ENCODE results near the gene MSANTD2. TPM values are rescaled to one million over a fixed set of nuclear protein-coding genes. Genes with fewer than 3 reads are reported as not detected.

The MSANTD2 gene
- total RNA-seq, 2 experiments from 2014 or later = 6.1 to 6.4 TPM

- CTCF ChIA-PET = interaction anchor here (1.1 to 8.3 kb wide), 2 partner anchors 19 to 113 kb away, joined by 3 to 107 read pairs; partner anchors contain the start of gene ESAM
- intact Hi-C loops (cut with micrococcal nuclease) = no loop called here
- peaks cover 16% of the 10 kb centered on the region for H3K4me1 Mint-ChIP-seq (ENCODE audit: low read depth)
Observed at GRCh38 chr11:124743050-124743449, 57.2 kb downstream of the MSANTD2 start.

DNA sequence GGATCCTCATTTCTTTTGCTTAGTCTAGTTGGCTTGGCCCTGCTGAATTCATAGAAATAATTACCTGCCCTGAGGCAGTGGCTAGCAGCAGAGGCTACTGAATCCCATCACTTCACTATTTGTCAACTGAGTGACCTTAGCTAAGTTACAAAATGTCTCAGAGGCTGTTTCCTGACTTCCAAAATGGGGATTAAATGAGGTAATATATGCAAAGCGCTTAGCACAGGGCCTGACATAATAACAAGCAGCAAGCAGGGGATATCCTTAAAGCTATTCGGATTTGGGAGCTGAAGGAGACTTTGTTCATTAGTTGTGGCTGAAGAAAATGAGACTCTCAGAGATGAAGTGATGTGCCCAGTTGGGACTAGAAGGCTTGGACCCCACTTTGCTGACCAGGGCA is 57.7 kb downstream of the MSANTD2 start:
- POLR2A ChIA-PET = no interaction called here
- no peaks in the 10 kb centered on the region for H3K9me3 Mint-ChIP-seq
- H3K27ac Mint-ChIP-seq = no peak overlapping the region
- CTCF ChIA-PET = interaction anchor here (0.6 to 8.3 kb wide), 3 partner anchors 19 to 113 kb away, joined by 3 to 107 read pairs (median 3); partner anchors contain the start of gene ESAM
- H3K36me3 Mint-ChIP-seq = peaks cover 1% of the 10 kb centered on the region
- intact Hi-C loops (cut with micrococcal nuclease) = no loop called here
- DNase-seq = no peak
- peaks cover 3% of the 10 kb centered on the region for H3K27me3 Mint-ChIP-seq
- H3K4me3 Mint-ChIP-seq = no peak overlapping the region
- peaks cover 16% of the 10 kb centered on the region for H3K4me1 Mint-ChIP-seq (ENCODE audit: low read depth)

More at GRCh38 chr11:124743050-124743449, 57.2 kb downstream of the MSANTD2 start:
- Mint-ChIP-seq H3K36me3 (peaks cover 1% of the 10 kb centered on the region), H3K4me3 (no peak overlapping the region), H3K27ac (no peak overlapping the region), H3K27me3 (peaks cover 3% of the 10 kb centered on the region), H3K9me3 (no peaks in the 10 kb centered on the region)
- DNase-seq = no peak
- POLR2A ChIA-PET = no interaction called here

DNA sequence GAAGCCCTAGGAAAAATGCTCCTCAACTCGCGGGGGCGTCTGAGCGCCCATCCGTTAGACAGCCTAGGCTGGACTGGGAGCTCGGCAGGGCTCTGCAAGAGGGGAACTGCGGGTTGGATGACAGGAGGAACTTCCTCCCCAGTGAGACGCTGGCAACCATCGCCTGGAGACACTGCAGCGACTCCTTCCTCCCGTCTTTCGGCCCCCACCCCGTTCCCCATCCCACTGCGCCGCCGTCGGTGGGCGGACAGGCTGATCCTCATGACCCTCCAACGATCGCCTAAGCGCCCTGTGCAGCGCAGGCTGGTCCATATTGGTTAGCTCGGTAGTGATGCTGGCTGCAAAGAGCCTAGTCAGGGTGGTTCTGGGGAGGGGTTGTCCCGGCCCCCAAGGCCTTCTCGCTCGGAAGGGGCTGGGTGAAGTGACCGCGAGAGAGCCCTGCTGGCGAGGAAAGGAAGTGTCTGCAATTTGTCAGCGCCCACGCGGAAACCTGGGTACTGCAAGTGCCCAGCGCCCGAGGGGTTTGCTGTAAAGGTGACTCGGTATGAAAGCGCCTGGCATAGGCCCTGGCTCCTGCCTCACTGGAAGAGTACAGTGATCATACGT is 59.8 kb downstream of the MSANTD2 start:
- ChIA-PET POLR2A (interaction anchor here (1.6 kb wide), 1 partner anchor 66 kb away, joined by 3 read pairs; no protein-coding TSS in a partner anchor), CTCF (interaction anchor here (0.6 to 2.0 kb wide), 8 partner anchors 15 to 136 kb away, joined by 3 to 7 read pairs (median 4); partner anchors contain the start of gene TBRG1)
- DNase-seq = peak; percentile 82
- intact Hi-C loops (cut with micrococcal nuclease) = loop anchor here (1.0 kb wide), 4 partner anchors 23 to 71 kb away; partner anchors contain the start of genes MSANTD2, SIAE and SPA17
- Mint-ChIP-seq H3K27me3 (peaks cover 3% of the 10 kb centered on the region), H3K9me3 (no peaks in the 10 kb centered on the region), H3K27ac (no peak overlapping the region), H3K36me3 (peaks cover 1% of the 10 kb centered on the region), H3K4me3 (peak overlapping the region; percentile 79), H3K4me1 (ENCODE audit: low read depth) (peaks cover 13% of the 10 kb centered on the region)

DNA sequence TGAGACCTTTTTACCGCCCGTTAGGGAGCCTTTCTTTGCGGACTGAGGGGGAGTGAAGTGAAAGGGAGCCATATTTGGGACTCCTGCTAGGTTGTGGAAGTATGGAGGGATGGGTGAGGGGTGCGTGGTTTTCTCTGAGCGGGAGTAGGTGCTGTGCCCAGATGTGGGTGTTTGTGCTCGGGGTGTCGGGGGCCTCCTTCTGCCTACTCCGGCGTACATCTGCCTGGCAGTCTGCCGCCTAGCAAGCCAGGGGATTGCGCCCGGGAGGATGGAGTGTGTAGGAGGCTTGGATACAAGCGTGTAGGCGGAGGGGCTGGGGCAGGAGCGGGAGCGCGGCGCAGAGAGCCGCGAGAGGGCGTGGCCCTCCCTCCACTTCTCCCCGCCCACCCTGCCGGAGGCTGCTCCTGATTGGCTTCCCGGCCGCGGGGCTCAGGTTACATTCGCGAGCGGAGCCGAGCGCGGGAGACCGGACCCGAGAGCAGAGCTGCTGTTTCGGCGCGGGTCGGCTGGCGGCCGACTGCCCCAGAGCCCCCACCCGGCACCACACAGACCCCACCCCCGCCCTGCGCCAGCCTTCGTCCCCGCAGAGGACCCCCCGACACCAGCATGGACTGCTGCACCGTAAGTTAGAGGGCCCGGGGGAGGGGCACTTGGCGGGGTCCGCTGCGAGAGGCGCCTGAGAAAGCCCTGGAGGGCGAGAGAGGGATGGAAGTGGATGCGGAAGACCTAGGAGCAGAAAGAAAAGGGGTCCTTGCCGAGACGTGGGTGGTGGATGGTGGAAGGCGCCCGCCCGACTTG is 60.5 kb downstream of the MSANTD2 start, which contains the start of gene NRGN:
NRGN (plus strand) TSS at position 464 of the 798 bp plus-strand sequence; CDS start at position 607, 143 bp downstream.
- Mint-ChIP-seq H3K27me3 (peaks cover 3% of the 10 kb centered on the region), H3K4me1 (ENCODE audit: low read depth) (peaks cover 10% of the 10 kb centered on the region), H3K36me3 (no peaks in the 10 kb centered on the region), H3K9me3 (no peaks in the 10 kb centered on the region), H3K27ac (no peak within 1 kb of the TSS), H3K4me3 (peak within 1 kb of the TSS; percentile 79)
- ChIA-PET CTCF (interaction anchor here (1.3 to 2.0 kb wide), 5 partner anchors 16 to 137 kb away, joined by 3 to 7 read pairs (median 4); partner anchors contain the start of gene TBRG1), POLR2A (interaction anchor here (1.6 kb wide), 1 partner anchor 67 kb away, joined by 3 read pairs; no protein-coding TSS in a partner anchor)
- DNase-seq = peak; percentile 91
- intact Hi-C loops (cut with micrococcal nuclease) = loop anchor here (1.0 kb wide), 4 partner anchors 24 to 70 kb away; partner anchors contain the start of genes MSANTD2, SIAE and SPA17

DNA sequence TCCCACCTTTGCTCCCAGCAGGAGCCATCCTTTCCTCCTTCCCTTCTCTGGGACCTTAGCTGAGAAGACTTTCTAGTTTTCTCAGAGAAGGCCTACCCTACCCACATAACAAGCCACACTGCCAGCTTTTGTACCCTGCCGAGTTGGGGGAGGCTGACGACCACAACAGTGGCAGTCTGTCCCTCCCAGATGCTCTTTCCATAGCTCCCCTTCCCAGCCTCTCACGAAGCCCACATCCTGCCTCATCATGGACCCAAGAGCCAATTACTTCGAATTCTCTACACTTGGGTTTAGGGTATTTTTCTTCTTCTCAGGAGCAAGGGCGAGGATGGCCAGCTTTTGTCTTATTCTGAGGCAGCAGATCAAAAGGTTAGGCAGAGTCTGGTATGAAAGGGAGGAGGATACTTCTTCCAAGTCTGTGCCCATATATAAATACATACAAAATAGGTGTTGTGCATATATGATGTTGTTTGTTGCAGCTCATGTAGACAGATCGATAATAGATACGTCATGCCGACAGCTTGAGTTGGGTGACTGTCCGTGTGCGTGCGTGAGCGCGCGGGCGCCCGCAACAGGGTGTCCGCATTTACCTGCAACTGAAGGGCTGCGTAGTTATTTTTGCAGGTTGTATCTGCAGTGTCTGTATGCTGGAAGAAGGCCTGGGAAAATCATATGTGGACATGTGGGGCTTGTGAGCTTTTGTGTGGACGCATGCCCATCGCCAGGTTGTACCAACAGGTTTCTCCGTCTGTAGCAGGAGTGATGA is 61.3 kb downstream of the MSANTD2 start:
- Mint-ChIP-seq H3K27me3 (peaks cover 3% of the 10 kb centered on the region), H3K36me3 (no peaks in the 10 kb centered on the region), H3K9me3 (no peaks in the 10 kb centered on the region), H3K27ac (no peak overlapping the region), H3K4me1 (ENCODE audit: low read depth) (peaks cover 10% of the 10 kb centered on the region), H3K4me3 (peak overlapping the region; percentile 79)
- ChIA-PET POLR2A (interaction anchor here (1.6 kb wide), 1 partner anchor 67 kb away, joined by 3 read pairs; no protein-coding TSS in a partner anchor), CTCF (interaction anchor here (0.6 to 2.0 kb wide), 4 partner anchors 10 to 137 kb away, joined by 3 to 5 read pairs (median 4); no protein-coding TSS in a partner anchor)
- no peak for DNase-seq
- intact Hi-C loops (cut with micrococcal nuclease) = no loop called here

GRCh38 chr11:124737638-124738305 is 62.4 kb downstream of the MSANTD2 start:
- Mint-ChIP-seq H3K4me3 (no peak overlapping the region), H3K9me3 (no peaks in the 10 kb centered on the region), H3K27me3 (peaks cover 3% of the 10 kb centered on the region), H3K4me1 (ENCODE audit: low read depth) (peaks cover 10% of the 10 kb centered on the region), H3K36me3 (no peaks in the 10 kb centered on the region), H3K27ac (no peak overlapping the region)
- intact Hi-C loops (cut with micrococcal nuclease) = no loop called here
- ChIA-PET CTCF (interaction anchor here (1.2 kb wide), 1 partner anchor 11 kb away, joined by 3 read pairs; no protein-coding TSS in a partner anchor), POLR2A (interaction anchor here (0.9 kb wide), 1 partner anchor 63 kb away, joined by 4 read pairs; the partner anchor contains the start of gene MSANTD2)
- no peak for DNase-seq

DNA sequence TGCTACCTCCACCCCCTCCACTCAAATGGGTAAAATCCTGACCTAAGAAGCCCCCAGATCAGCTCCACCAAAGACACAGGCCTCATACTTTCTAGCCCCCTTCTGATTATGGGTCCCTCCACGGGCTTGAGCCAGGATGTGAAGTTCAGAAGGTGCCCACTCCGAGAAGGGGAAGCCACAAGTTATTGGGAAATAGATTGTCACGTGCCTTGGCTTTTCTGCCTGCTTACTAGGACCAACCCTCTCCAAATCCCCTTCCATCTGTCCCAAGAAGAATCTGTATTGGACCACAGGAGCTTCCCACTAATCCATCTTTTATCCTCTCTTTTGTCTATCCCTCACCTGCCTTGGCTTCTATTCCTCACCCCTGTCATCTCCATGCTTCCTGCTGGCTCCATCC is 63.5 kb downstream of the MSANTD2 start:
- Mint-ChIP-seq H3K27ac (no peak overlapping the region), H3K36me3 (no peaks in the 10 kb centered on the region), H3K4me3 (no peak overlapping the region), H3K4me1 (ENCODE audit: low read depth) (peaks cover 10% of the 10 kb centered on the region), H3K9me3 (no peaks in the 10 kb centered on the region), H3K27me3 (peaks cover 3% of the 10 kb centered on the region)
- intact Hi-C loops (cut with micrococcal nuclease) = no loop called here
- CTCF ChIA-PET = interaction anchor here (1.3 kb wide), 1 partner anchor 9 kb away, joined by 4 read pairs; no protein-coding TSS in a partner anchor
- no peak for DNase-seq
- POLR2A ChIA-PET = interaction anchor here (0.9 kb wide), 1 partner anchor 64 kb away, joined by 4 read pairs; the partner anchor contains the start of gene MSANTD2

DNA sequence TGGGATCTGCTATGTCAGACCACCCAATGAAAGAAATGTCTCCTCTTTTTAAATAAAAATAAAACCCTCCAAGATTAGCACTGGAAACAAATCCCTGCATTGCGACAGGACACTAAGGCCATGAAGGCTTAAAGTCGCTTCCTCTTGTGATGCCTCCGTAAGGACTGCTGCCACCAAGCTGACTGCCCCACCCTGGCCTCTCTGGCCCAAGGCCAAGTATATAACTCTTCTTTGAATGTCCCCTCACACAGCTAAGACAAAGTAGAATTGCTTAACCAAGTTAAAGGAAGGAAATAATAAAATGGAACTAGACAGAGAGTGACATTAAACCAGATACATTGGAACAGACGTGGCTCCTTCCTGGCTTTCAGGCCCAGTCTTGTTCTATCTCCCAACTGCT is 68.0 kb downstream of the MSANTD2 start:
- no peak overlapping the region for H3K27ac Mint-ChIP-seq
- no peaks in the 10 kb centered on the region for H3K4me1 Mint-ChIP-seq (ENCODE audit: low read depth)
- no peaks in the 10 kb centered on the region for H3K27me3 Mint-ChIP-seq
- intact Hi-C loops (cut with micrococcal nuclease) = no loop called here
- H3K9me3 Mint-ChIP-seq = no peaks in the 10 kb centered on the region
- H3K4me3 Mint-ChIP-seq = no peak overlapping the region
- H3K36me3 Mint-ChIP-seq = no peaks in the 10 kb centered on the region
- no peak for DNase-seq
- POLR2A ChIA-PET = no interaction called here
- CTCF ChIA-PET = interaction anchor here (0.7 to 1.5 kb wide), 3 partner anchors 14 to 314 kb away, joined by 3 to 5 read pairs (median 3); no protein-coding TSS in a partner anchor

DNA sequence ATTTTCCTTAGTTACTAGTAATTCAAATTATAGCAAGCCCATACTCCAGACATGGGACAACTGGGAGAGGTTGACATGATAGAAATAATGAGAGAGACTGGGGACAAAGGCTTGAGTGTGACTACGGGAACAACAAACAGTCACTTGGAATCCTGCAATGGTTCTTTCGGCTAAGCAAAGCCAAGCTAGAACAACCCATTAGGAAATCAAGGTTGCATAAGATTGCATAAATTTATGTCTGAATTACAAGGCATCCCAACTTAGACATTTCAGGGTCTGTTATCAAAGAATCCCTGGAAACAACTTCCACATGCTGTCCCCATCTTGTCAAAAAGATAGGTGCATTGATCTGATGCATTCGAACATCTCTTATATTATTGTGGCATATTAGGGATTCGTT is 70.6 kb downstream of the MSANTD2 start:
- ChIA-PET POLR2A (no interaction called here), CTCF (no interaction called here)
- H3K9me3 Mint-ChIP-seq = no peaks in the 10 kb centered on the region
- intact Hi-C loops (cut with micrococcal nuclease) = no loop called here
- H3K4me1 Mint-ChIP-seq (ENCODE audit: low read depth) = no peaks in the 10 kb centered on the region
- no peak overlapping the region for H3K27ac Mint-ChIP-seq
- H3K27me3 Mint-ChIP-seq = peaks cover 7% of the 10 kb centered on the region
- H3K4me3 Mint-ChIP-seq = no peak overlapping the region
- DNase-seq = no peak
- no peaks in the 10 kb centered on the region for H3K36me3 Mint-ChIP-seq

GRCh38 chr11:124728134-124728533 is 72.1 kb downstream of the MSANTD2 start:
- H3K36me3 Mint-ChIP-seq = no peaks in the 10 kb centered on the region
- ChIA-PET POLR2A (no interaction called here), CTCF (no interaction called here)
- H3K4me3 Mint-ChIP-seq = no peak overlapping the region
- H3K27me3 Mint-ChIP-seq = peaks cover 7% of the 10 kb centered on the region
- no peak for DNase-seq
- no peaks in the 10 kb centered on the region for H3K4me1 Mint-ChIP-seq (ENCODE audit: low read depth)
- intact Hi-C loops (cut with micrococcal nuclease) = no loop called here
- no peak overlapping the region for H3K27ac Mint-ChIP-seq
- no peaks in the 10 kb centered on the region for H3K9me3 Mint-ChIP-seq

- Mint-ChIP-seq H3K27me3 (peaks cover 10% of the 10 kb centered on the region), H3K4me3 (no peak overlapping the region), H3K27ac (no peak overlapping the region), H3K9me3 (no peaks in the 10 kb centered on the region), H3K36me3 (no peaks in the 10 kb centered on the region), H3K4me1 (ENCODE audit: low read depth) (peaks cover 4% of the 10 kb centered on the region)
- intact Hi-C loops (cut with micrococcal nuclease) = no loop called here
- no peak for DNase-seq
- CTCF ChIA-PET = interaction anchor here (1.0 kb wide), 1 partner anchor 36 kb away, joined by 4 read pairs; no protein-coding TSS in a partner anchor
- POLR2A ChIA-PET = no interaction called here
Observed at GRCh38 chr11:124727474-124727873, 72.7 kb downstream of the MSANTD2 start.
